GM12891 (cell line): ENCODE results near the gene NRROS.

Source experiments
- PAX5 ChIP-seq: IDR thresholded peaks from 2 replicates; pipeline ENCODE4 v1.6.1; 2011; ENCODE audit warnings: low read length, moderate library complexity, mild to moderate bottlenecking; ENCODE audit not compliant: insufficient read depth, severe bottlenecking
- POLR2A ChIP-seq: IDR thresholded peaks from 2 replicates; pipeline ENCODE4 v1.6.1; 2011; ENCODE audit warnings: low read depth, low read length, control low read depth
- POLR2AphosphoS5 ChIP-seq: IDR thresholded peaks from 2 replicates; pipeline ENCODE4 v1.6.1; 2011; ENCODE audit warnings: low read depth, low read length, control low read depth
- POU2F2 ChIP-seq: IDR thresholded peaks from 2 replicates; pipeline ENCODE4 v1.6.1; 2011; ENCODE audit warnings: low read depth, mild to moderate bottlenecking, control low read depth, low read length, moderate library complexity
- SPI1 ChIP-seq: IDR thresholded peaks from 2 replicates; pipeline ENCODE4 v1.6.1; 2011; ENCODE audit warnings: low read depth, low read length, control low read depth
- TAF1 ChIP-seq: IDR thresholded peaks from 2 replicates; pipeline ENCODE4 v1.6.1; 2011; ENCODE audit warnings: low read depth, low read length, control low read depth

GRCh38 chr3:196706327-196706726, 66.8 kb downstream of the NRROS start:
- no peak for TF ChIP-seq POLR2AphosphoS5
- no peak for TF ChIP-seq POLR2A
- no peak for TF ChIP-seq PAX5
- no peak for TF ChIP-seq TAF1
- TF ChIP-seq SPI1, result no peak
- TF ChIP-seq POU2F2, result no peak
